Gastroesophageal sphincter (tissue), 3 donors: Measurements from ENCODE around the gene SMCO4.

Source experiments
- CTCF ChIP-seq, 4 experiments: fragments of 200-600 bp in 2 of 4; fragments of 450-650 bp in 2 of 4; sonication (generic) in 1 of 4; IDR thresholded peaks; one replicate each; pipeline ENCODE4 v1.5.1; 2017 to 2019; ENCODE audit warnings: antibody characterized with exemption in 4 of 4, mild to moderate bottlenecking in 2 of 4, moderate library complexity in 2 of 4
- POLR2A ChIP-seq, 2 donors: fragments of 450-650 bp; IDR thresholded peaks; one replicate each; pipeline ENCODE4 v1.6.1; 2017; ENCODE audit warnings: antibody characterized with exemption in 2 of 2, mild to moderate bottlenecking in 2 of 2, moderate library complexity in 1 of 2
- POLR2AphosphoS5 ChIP-seq: sonication (generic); formaldehyde crosslinking; IDR thresholded peaks from one replicate; pipeline ENCODE4 v1.6.1; 2017; ENCODE audit warnings: antibody characterized with exemption

DNA sequence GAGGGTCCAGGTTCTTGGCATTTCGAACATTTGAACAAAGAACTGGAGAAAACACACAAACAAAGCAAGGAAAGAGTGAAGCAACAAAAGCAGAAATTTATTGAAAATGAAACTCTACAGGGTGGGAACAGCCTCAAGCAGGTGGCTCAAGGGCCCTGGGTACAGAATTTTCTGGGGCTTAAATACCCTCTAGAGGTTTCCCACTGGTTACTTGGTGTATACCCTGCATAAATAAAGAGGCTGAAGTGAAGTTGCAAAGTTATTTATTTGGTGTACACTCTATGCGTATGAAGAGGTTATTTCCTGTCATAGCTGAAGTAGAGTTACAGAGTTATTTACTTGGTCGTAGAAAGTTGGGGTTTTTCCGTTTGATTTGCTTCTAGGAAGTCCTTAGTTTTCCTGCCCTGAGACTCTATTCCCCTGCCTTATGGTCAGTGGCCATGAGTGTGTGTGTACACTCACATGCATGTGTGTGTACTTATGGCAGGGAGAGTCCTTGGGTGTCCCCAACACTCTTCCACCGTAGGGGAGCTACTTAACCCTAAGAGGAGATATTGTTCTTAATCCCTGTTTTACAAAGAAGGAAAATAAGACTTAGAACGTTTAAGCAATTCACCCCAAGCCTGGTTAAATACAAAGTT is 5.6 kb upstream of the SMCO4 start:
- no peak for TF ChIP-seq CTCF (IDR thresholded peaks at IDR 0.05)
- no peak for TF ChIP-seq POLR2A (IDR thresholded peaks at IDR 0.05)
- no peak for TF ChIP-seq POLR2AphosphoS5
